Activated CD8-positive, alpha-beta memory T cell treated with anti-CD3 and anti-CD28 coated beads, Interleukin-2, amount 50 U/mL, for 48 hours (primary cell): ENCODE measurements around the gene NSUN6.
"Not testable (repeated sequence)": the region's sequence is repeated elsewhere in the genome, so short reads cannot be mapped to it uniquely, and the experiment has no call there.

Experiments used
- DNase-seq: peaks from one replicate; pipeline ENCODE4 v3.0.0-alpha.2; 2020

The NSUN6 gene

DNA sequence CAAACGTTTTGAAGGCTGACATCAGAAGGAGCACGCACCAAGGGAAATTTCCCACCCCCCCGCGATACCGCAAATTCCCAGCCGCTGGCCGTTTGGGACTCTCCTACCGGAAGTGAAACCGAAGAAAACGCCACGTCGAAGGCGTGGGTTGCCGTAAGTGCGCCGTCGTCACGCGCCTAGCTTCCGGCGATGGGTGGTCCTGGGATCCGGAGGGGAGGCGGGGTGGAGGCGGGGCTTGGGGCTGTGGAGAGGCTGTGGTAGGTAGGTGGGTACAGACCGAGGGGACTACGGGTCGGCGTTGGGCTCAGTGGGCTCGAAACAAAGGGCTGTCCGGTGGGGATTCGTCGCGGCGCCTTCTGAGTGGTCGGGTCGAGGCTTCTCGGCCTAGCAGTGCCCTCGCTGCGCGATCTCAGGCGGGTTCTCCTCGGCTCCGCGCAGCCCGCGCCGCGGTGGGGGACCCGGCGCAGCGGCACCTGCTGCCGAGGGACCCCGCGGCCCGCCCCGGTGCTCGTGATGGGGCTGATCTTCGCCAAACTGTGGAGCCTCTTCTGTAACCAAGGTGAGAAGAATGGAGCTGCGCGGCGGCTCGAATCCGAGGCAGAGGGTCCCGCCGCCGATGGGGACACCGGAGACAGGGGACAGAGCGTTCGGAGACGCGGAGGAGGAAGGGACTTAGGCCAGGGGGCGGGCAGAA lies 7.9 kb upstream of the NSUN6 start, which contains the start of gene ARL5B:
ARL5B (plus strand) TSS at position 307 of the 694 bp plus-strand sequence; CDS start at position 514, 207 bp downstream.
- DNase-seq, result peak; percentile 96

- DNase-seq, result peak; percentile 60
These were observed 7.1 kb upstream of the NSUN6 start for GRCh38 chr10:18658271-18659124.

GRCh38 chr10:18656724-18657123 lies 5.3 kb upstream of the NSUN6 start:
- no peak for DNase-seq

GRCh38 chr10:18653112-18653511 lies 1.7 kb upstream of the NSUN6 start:
- no peak for DNase-seq

- no peak for DNase-seq
These were observed 886 bp downstream of the NSUN6 start for GRCh38 chr10:18650404-18650997.

DNA sequence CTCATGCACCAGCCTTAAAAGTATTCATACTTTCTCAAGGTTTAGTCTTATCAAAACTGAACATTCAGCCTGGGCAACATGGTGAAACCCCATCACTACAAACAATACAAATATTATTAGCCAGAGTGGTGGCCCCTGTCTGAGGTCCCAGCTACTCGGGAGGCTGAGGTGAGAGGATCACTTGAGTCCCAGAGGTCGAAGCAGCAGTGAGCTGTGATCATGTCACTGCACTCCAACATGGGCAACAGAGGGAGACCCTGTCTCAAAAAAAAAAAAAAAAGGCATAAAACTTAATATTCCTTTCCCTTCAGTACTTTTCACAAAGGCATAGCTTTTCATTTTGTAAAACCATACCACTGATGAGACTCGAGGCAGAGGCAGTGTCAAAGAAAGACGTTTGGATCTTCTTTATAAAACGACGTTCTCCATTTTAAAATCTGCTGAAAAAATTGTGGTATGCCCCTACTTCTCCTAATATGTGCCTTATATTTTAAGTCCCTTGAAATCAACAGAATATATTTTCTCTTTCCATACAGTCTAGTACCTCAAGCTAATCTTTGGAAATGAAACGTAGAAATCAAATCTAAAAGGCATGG lies 1.9 kb downstream of the NSUN6 start:
- no peak for DNase-seq

GRCh38 chr10:18647945-18648344 lies 3.4 kb downstream of the NSUN6 start:
- DNase-seq, result no peak

DNA sequence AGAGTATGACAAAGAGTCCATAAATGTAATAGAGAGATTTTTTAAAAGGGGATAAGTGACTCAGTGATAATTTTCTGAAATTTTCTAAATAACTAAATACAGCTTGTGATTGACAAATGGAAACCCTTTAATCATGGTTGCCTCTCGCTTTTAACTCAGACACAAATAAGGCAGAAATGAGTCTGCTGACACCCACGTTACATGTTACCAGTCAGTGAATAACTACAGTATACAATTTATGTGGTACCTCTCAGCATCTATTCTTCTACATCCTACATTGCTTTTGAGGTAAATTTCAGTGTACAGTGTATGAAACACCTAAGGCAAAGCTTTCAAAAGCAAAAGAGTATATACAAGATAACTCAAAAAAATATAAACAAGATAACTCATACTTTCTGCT lies 4.2 kb downstream of the NSUN6 start:
- DNase-seq, result no peak

DNA sequence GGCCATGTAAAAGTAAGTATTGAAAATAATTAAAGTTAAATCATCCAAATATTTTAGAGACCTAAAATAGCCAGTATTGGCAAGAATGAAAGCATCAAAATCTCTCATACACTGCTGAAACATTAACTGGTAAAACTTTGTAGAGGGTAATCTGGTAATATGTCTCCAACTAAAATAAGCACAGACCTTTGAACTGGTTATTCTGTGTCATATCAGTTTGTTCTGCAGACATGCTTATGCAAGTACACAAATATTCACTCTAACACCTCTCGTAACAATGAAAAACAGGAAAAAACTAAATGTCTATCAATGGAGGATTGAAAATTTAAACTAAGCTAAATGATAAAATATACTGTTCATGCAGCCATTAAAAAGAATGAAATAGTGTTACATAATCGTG lies 11.7 kb downstream of the NSUN6 start:
- not testable (repeated sequence) for DNase-seq

GRCh38 chr10:18637400-18637799 lies 14.0 kb downstream of the NSUN6 start:
- not testable (repeated sequence) for DNase-seq

- DNase-seq, result no peak
These were observed 15.4 kb downstream of the NSUN6 start for GRCh38 chr10:18635995-18636394.

- not testable (repeated sequence) for DNase-seq
These were observed 18.9 kb downstream of the NSUN6 start for GRCh38 chr10:18632500-18632899.

- DNase-seq, result peak; percentile 82
These were observed 23.9 kb downstream of the NSUN6 start for GRCh38 chr10:18627452-18628018.

- no peak for DNase-seq
These were observed 25.5 kb downstream of the NSUN6 start for GRCh38 chr10:18625886-18626285.

- DNase-seq, result not testable (repeated sequence)
These were observed 27.7 kb downstream of the NSUN6 start for GRCh38 chr10:18623671-18624070.

DNA sequence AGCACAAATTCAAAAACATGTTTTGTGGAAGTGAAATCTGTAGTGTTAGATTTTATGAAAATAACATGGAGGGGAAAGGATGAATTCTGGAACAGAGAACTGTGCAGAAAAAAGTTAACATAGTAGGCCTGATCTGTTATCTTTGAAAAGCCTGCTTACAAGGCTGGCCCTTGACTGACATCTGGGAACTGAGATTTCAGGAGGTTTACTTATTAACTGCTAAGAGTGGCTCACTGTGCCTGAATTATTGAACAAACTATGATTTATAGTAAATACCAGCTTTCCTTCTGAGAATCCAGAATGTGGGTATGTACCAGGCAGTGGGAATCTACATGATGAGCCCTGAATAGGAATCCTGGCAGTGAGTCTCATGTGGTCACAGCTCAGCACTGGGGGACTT lies 30.5 kb downstream of the NSUN6 start:
- no peak for DNase-seq

DNA sequence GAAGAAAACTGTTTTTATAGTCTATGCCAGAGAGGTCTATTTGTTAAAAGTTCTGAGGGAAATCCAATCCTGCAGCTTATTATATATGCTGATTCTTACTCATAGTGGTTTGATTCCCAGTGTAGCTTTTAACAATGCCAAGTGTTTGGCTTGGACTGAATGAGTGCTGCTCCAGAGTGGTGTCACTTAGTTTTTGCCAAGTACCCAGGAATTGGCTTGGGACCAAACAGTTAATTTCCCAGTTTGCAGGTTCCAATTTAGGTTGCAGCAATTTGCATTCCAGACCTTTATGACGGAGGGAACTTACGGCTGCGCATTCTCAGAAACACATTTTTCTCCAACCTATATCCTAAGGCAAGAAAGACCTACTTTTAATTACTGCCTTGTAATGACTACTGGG lies 32.4 kb downstream of the NSUN6 start:
- DNase-seq, result no peak

DNA sequence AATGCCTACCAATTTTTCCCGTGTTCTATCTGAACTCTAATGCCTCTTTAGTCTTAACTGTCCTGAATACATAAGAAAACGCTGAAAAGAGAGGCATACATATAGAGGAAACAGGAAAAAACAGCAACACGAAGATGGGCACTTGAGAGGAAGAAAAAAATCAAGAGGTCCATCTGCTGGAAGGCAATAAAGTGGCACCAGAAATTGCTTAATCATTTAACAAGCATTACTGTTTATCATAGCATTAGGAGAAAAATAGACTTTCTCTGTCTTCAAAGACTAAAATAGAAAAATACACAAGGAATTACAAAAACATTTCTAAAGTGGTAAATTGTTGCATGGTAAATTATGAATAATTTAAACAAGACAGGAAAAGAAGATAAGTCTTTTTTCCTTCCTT lies 35.0 kb downstream of the NSUN6 start:
- DNase-seq, result no peak

- DNase-seq, result no peak
These were observed 35.8 kb downstream of the NSUN6 start for GRCh38 chr10:18615618-18616017.

- no peak for DNase-seq
These were observed 40.2 kb downstream of the NSUN6 start for GRCh38 chr10:18611168-18611567.

- no peak for DNase-seq
These were observed 40.9 kb downstream of the NSUN6 start for GRCh38 chr10:18610517-18610916.

GRCh38 chr10:18608596-18608995 lies 42.8 kb downstream of the NSUN6 start:
- no peak for DNase-seq
